ENCODE data around the gene ANXA2R. TPM values are rescaled to one million over a fixed set of nuclear protein-coding genes. Genes with fewer than 3 reads are reported as not detected.
"Not testable (repeated sequence)": the region's sequence is repeated elsewhere in the genome, so short reads cannot be mapped to it uniquely, and the experiment has no call there.

Gene ANXA2R
- total RNA-seq, 1 donor from 2014 or later: 1.2 TPM

DNA sequence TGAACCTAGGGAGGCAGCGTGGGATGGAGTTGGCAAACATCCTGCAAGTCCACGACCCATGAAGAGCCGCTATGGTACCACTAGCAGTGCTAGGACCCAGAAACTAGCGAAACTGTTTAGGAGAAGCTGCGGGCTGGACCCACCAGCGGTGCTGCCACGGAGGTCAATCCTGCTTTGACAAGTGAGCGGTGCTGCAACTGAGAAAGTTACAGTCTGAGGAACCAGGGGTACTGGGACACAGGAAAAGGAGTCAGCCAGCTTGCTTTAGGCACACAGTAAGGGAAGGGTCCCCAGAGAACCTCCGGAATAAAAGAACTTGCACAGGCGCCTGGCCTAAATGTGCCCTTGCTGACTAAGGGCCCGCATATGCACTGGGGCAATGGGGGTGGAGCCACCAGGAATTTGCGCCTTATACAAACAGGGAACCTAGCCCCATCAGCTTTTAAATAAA is 23.6 kb upstream of the ANXA2R start:
- intact Hi-C loops (cut with micrococcal nuclease): no loop called here
- DNase-seq (peak; percentile 35), ATAC-seq (no peak)

DNA sequence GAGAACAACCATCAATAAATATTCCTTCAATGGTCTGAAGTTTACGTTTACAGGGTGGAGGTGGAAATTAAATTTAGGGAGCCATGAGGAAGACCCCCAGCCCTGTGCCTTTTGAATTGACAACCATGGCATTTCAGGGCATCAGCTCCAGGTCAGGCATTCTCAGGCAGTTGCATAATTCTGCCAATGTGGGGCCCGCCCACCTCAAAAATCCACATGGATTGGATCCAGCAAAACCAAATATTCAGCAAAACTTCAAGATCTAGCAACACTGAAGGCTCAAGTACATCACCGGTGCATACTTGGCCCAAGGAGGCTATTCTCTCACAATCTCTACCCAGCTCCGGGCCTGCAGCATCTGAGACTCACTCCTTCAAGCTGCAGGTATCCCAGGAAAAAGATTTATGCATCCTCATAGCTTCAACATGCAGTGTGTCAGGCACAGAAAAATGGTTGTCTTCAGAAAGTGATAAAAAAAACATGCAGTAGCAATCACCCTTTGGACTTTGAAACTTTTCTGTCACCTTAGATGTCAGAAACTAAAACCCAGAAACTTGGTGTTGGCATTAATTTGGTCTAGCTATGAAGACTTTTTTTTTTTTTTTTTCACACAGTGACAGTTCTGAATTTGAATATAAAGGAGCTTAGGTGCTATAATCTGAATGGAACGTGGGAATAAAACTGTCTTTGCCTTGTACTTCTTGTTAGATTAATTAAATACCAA is 21.4 kb upstream of the ANXA2R start:
- DNase-seq (no peak), ATAC-seq (no peak)
- intact Hi-C loops (cut with micrococcal nuclease): no loop called here

DNA sequence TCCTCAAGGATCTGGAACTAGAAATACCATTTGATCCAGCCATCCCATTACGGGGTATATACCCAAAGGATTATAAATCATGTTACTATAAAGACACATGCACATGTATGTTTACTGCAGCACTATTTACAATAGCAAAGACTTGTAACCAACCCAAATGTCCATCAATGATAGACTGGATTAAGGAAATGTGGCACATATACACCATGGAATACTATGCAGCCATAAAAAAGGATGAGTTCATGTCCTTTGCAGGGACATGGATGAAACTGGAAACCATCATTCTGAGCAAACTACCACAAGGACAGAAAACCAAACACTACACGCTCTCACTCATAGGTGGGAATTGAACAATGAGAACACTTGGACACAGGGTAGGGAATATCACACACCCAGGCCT is 19.9 kb upstream of the ANXA2R start:
- ATAC-seq; DNase-seq; intact Hi-C loops (cut with micrococcal nuclease): not testable (repeated sequence)

DNA sequence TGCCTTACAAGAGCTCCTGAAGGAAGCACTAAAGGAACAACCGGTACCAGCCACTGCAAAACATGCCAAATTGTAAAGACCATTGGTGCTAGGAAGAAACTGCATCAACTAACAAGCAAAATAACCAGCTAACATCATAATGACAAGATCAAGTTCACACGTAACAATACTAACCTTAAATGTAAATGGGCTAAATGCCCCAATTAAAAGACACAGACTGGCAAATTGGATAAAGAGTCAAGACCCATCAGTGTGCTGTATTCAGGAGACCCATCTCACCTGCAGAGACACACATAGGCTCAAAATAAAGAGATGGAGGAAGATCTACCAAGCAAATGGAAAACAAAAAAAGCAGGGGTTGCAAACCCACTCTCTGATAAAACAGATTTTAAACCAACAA is 15.0 kb upstream of the ANXA2R start:
- ATAC-seq; DNase-seq; intact Hi-C loops (cut with micrococcal nuclease): not testable (repeated sequence)

DNA sequence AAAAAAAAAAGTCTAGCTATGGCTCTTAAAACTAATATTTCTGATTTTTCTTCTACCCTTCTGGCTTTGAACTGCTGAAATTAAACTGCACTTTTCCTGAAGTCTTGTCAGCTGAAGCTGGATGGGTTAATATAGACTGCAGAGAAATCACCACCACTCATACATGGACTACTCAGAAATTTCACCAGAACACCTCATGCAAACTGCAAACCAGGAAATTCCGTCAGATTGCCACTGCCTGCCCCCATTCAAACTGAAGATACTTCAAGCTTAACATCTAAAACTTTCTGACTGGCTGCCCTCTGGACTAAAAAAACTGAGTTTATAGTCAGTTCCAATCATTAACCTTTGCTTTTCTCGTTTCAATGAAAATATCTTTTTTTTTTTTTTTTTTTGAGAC is 11.6 kb upstream of the ANXA2R start:
- DNase-seq (no peak), ATAC-seq (no peak)
- intact Hi-C loops (cut with micrococcal nuclease): no loop called here

DNA sequence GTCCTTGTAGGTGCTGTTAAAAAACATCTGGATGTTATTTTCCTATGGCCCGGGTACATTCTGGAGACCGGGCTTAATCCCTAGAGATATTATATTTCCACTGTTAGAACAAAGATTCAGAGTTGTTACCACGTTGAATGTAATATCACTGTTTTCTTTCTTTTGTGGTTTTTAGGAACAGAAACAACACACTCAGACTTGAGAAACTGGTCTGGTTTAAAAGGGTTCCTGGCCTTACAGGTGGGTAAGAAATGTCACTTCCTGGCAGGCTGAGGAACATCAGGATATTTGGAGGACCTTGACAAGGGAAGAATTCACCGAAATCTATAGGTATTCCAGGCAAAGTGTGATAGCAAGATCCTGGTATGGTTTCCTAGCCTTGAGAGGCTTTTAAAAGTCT is 10.3 kb upstream of the ANXA2R start:
- intact Hi-C loops (cut with micrococcal nuclease): no loop called here

DNA sequence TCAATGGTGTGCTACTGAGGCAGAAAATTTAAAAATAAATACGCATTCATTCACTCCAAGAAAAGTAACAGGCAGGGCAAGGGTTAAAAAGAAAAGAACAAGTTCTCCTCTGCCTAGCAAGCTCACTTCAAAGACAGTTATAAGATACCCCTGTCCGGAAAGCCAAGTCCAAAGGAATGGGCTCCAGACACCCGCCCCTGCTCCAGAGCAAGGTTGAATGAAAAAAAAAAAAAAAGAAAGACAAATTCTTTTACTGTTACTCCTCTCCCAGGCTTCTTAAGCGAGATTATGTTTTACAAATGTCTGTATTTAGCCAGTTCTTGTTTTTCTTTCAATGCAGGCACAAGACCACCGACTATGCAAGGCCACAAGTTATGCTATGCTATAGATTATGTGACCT is 9.1 kb upstream of the ANXA2R start:
- intact Hi-C loops (cut with micrococcal nuclease): no loop called here
- ATAC-seq: no peak
- no peak for DNase-seq

More for the DNA sequence above, 10.3 kb upstream of the ANXA2R start:
- ATAC-seq (no peak), DNase-seq (no peak)

DNA sequence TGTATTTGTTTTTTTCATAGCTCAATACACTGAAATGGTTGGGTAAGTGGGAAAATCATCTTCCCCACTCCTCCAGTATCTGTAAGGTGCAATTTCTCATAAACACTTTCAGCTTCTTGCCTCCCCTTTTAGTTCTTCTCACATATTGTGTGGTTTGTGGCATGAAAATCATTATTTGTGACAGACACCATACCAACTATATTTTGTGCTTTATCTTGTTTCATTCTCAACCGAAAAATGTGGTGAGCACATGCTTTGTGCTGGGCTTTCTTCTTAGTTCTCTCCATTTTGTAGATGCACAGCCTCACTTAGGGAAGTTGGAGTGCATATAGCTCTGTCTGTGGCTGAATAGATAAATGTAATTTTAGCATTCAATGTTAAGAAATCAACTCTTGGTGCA is 6.4 kb upstream of the ANXA2R start:
- no peak for DNase-seq
- no peak for ATAC-seq
- intact Hi-C loops (cut with micrococcal nuclease): no loop called here

DNA sequence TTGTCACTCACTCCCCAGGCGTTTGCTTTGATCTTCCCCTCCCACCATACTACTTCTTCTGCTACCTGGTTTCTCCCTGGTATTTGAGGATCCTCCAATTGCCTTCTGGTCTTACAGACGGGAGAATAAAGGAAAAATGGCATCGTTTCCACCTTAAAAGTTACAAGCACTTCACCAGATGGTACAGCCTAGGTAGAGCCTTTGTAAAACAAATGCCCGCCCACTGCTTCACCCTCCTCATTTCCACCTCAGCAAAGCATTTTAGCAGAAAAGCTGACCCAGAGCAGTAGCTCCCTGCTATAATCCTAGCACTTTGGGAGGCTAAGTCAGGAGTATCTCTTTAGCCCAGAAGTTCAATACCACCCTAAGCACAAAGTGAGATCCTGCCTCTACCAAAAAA is 5.1 kb upstream of the ANXA2R start:
- no peak for DNase-seq
- intact Hi-C loops (cut with micrococcal nuclease): no loop called here
- ATAC-seq: no peak

DNA sequence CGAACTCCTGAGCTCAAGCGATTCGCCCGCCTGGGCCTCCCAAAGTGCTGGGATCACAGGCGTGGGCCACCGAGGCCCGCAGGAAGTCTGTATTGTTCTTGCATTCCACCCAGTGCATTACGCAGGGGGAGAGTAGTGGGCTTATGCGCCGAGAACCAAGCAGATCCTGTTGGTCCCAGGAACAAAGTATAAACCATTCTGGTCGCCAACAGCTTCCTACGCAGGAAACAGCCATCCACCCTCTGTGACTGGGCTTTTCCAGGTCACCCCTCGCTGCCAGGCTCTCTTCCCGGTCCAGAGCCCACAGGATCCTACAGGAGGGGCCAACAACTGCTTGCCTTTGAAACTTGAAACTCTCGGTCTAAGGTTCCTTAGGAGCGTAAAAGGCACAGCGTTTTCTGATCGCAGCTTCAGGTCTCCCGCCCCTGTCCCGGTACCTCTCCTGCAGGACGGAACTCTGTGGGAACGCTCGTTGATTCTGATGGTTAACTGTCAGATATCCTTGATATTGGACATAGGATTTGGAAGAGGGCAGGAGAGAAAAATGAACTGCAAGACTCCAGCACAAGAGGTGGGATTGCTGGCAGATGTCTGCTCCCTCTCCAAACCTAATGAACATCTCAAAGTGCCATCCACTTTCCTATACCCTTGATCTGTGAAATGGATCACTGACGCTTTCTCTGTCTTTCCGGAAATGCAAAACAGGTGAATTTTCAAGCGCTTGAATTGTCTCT is 4.2 kb upstream of the ANXA2R start:
- DNase-seq (no peak), ATAC-seq (no peak)
- intact Hi-C loops (cut with micrococcal nuclease): no loop called here

DNA sequence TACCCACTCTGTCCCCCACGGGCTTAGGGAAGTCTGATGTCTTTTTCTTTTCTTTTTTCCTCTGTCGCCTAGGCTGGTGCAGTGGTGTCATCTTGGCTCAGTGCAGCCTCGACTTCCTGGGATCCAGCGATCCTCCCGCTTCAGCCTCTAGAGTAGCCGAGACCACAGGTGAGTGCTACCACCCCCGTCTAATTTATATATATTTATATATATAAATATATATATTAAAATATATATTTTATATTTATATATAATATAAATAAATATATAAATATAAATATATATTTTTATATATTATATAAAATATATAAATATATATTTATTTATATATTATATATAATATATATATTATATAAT is 3.3 kb upstream of the ANXA2R start:
- DNase-seq (no peak), ATAC-seq (no peak)
- intact Hi-C loops (cut with micrococcal nuclease): no loop called here

DNA sequence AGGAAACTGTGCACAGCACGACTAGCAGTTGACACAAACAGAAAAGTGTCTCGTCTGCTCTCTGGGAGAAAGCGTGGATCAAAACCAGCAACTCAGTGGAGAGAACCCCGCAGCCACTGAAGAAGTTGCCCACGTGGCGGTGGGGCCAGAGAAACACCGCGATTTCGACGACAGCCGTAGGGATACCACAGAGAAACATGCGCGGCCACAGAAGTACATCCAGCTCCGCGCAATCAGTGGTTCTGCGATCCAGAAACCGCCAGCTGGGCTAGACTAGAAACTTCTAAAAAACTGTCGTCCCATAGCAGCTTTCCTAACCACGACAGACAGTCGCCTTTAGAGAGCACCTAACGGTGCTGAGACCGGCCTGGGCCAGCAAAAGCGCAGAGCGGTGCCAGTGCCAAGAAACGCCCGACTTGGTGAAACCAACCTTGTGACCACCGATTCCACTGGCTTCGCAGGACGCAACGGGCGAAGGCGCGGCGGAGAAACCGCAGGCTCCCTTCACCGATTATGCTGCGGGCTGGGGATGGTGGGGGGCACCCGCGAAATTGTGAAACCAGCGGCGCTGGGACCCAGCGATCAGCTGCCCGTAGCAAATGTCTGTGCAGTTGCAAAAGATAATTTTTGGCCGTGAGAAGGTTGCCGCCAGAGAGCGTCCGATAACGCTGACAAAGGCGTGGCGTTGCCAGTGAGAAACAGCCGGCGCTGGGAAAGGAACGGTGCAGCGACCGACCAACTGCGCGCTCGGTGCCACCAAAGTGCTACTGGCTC is 2.7 kb upstream of the ANXA2R start:
- ATAC-seq (peak; percentile 39), DNase-seq (peak; percentile 76)
- intact Hi-C loops (cut with micrococcal nuclease): no loop called here

DNA sequence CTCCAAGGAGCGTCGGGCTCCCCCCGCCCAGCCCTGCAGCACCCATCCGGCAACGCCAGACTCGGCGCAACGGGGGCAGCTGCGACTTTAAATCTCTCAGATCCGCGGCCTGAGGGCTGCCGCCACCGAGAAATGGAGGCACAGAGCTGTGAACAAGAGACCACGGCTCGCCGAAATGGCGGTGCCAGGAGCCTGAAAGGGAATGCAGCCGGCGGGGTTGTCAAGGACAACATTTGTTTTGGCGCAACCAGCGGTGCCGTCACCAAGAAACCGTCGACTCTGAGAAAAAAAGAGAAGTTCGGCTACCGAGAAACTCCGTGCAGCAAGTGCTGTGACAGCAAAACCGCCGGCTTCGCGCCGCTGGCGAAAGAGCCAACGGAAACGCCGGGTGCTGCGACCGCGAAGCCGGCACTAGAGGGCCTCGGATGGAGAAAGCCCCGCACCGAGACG is 2.1 kb upstream of the ANXA2R start:
- ATAC-seq (peak; percentile 56), DNase-seq (peak; percentile 85)
- intact Hi-C loops (cut with micrococcal nuclease): no loop called here

DNA sequence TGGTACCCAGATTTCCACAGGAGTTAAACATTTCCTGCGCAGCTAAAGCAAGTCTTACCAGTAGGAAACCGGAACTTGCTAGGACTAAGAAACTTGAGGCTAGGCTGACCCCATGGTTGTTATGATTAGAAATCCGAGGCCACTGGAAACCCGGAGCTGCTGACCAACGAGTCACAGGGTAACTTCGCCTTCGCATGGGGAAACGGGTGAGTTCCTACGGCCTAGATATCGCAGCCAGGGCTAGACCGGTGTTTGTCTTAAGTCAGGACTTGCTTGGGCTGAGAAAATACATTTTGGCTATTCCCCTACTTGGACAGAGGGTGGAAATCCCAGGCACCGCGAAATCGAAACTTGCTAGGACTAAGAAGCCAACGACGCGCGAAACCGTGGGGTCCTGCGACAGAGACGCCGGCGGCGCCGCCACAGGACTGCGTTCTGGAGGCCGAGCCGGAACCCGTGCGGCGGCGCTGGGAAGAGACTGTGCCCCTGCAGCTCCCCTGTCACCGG is 1.6 kb upstream of the ANXA2R start:
- ATAC-seq (peak; percentile 59), DNase-seq (peak; percentile 80)
- intact Hi-C loops (cut with micrococcal nuclease): no loop called here

DNA sequence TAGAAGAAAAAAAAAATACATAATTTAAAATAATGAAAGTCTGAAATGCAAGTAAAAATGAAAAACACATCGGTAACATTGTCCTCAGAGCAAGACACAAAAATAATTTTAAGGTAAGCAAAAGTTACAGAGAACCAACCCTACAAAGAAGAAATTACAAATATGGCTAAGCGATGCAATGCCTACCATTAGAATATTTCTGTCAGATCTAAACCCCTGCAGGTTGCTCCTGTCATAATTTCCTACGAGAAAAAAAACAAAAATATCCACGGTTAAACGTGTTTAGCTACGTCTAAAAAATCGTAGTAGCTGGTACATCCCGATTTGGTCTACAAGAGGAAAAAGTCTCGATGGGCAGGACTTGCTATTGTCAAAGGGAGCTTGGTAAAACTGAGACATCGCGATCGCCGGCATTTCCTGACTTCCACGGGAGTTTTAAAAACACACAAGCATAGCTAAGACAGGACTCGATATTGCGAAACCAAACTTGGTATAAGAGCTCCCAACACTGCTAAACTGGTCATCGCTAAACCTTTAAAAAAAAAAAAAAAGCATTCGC is 1.1 kb upstream of the ANXA2R start:
- ATAC-seq (peak; percentile 7), DNase-seq (peak; percentile 64)
- intact Hi-C loops (cut with micrococcal nuclease): no loop called here

DNA sequence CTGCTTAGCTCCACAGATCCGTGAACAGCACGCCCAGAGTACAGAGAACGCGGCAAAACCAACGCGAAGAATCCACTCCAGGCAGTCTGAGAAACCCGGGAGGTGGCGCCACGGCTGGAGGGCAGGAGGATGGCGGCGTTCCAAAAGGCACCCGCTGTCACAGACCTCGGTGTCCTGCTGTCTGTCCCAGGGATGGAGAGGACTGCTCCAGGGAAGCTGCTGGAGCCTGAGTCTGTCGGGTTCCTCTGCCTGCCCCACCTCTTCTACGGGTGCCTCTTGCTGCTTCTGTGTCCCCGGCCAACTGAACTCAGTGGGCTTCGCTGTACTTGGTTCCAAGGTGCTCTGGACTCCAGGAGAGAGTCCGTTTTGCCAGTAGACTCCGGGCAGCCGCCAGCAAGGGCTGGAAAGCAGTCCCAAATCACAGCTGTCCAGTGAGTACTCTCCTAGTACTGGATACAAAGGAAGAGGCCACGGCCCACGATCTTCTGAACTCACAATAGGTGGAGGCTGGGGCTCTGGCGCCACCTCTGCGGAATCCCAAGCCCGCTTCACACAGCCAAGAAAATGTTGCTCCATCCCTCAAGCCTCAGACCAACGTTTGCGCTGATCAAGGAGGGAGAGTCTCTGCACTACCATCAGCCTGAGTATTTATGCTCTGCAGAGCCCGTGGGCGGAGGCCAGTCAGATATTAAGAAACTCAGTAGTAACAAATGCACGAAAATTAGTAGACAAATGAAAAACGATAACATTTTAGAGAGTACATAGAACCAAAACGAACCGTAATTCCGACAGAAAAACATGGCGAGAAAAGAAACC is 440 bp downstream of the ANXA2R start:
- DNase-seq (peak; percentile 75), ATAC-seq (peak; percentile 44)
- intact Hi-C loops (cut with micrococcal nuclease): no loop called here

DNA sequence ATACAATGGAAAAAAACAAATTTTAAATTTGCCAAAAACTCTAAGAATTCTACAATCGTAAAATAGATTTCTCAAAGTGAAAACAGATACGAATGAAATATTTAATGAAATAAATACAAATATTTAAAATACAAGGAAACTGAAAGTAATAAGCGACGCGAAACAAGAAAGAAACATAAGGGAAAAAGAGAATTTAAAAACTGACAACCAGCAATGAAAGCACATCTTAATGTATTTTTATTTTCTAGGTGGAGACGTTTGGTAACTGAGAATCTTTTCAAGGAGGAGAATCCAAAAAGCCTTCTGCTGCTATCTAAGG is 1.0 kb downstream of the ANXA2R start:
- intact Hi-C loops (cut with micrococcal nuclease): no loop called here
- DNase-seq (no peak), ATAC-seq (no peak)

DNA sequence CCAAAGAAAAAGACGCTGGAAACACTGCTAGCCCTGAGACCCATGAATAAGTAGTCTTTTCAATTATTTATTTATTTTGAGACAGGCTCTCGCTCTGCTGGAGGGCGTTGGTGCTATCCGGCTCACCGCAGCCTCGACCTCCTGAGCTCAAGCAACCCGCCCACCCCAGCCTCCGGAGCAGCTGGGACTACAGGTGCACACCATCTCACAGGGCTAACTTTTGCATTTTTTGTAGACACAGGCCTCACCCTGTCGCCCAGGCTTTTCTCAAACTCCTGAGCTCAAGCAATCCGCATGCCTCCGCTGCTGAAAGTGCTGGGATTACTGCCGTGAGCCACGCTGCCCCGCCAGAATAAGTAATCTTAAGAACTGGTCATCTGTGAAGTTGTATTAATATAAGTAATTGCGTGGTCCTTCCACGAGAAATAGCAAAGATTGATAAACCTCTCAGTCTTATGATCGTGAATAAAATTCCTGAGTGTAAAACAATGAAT is 1.6 kb downstream of the ANXA2R start:
- ATAC-seq (no peak), DNase-seq (peak; percentile 42)
- intact Hi-C loops (cut with micrococcal nuclease): no loop called here

Measured in left ventricle myocardium superior (tissue), 1 donor.